NCI-H1930 (cell line): ENCODE data around the gene ARL15.

ENCODE experiments used
- DNase-seq, 2 experiments: peaks; one replicate each; lab custom pipeline; 2025; lab: John Stamatoyannopoulos, UW

ARL15 gene

GRCh38 chr5:54313311-54314270 is 3.2 kb upstream of the ARL15 start:
- no peak for DNase-seq

- no peak for DNase-seq
Measured at GRCh38 chr5:54312499-54312898, 2.1 kb upstream of the ARL15 start.

- DNase-seq: no peak
Measured at GRCh38 chr5:54311176-54311677, 854 bp upstream of the ARL15 start.

GRCh38 chr5:54309691-54310432 is 511 bp downstream of the ARL15 start:
- no peak for DNase-seq

- no peak for DNase-seq
Measured at GRCh38 chr5:54309276-54309675, 1.1 kb downstream of the ARL15 start.

GRCh38 chr5:54307583-54307982 is 2.8 kb downstream of the ARL15 start:
- no peak for DNase-seq

- DNase-seq: no peak
Measured at GRCh38 chr5:54306893-54307292, 3.5 kb downstream of the ARL15 start.

- no peak for DNase-seq
Measured at GRCh38 chr5:54305737-54306136, 4.6 kb downstream of the ARL15 start.

GRCh38 chr5:54304040-54304439 is 6.3 kb downstream of the ARL15 start:
- DNase-seq: no peak

- DNase-seq: no peak
Measured at GRCh38 chr5:54302267-54302687, 8.1 kb downstream of the ARL15 start.

GRCh38 chr5:54301849-54302248 is 8.5 kb downstream of the ARL15 start:
- no peak for DNase-seq

- DNase-seq: no peak
Measured at GRCh38 chr5:54301220-54301619, 9.2 kb downstream of the ARL15 start.

GRCh38 chr5:54298947-54299346 is 11.4 kb downstream of the ARL15 start:
- DNase-seq: no peak

- DNase-seq: no peak
Measured at GRCh38 chr5:54296386-54296785, 14.0 kb downstream of the ARL15 start.

- DNase-seq: no peak
Measured at GRCh38 chr5:54295651-54296276, 14.6 kb downstream of the ARL15 start.

- DNase-seq: no peak
Measured at GRCh38 chr5:54294097-54294667, 16.2 kb downstream of the ARL15 start.

GRCh38 chr5:54292866-54293265 is 17.5 kb downstream of the ARL15 start:
- no peak for DNase-seq

- no peak for DNase-seq
Measured at GRCh38 chr5:54291498-54291897, 18.9 kb downstream of the ARL15 start.

- DNase-seq: no peak
Measured at GRCh38 chr5:54289769-54290168, 20.6 kb downstream of the ARL15 start.

- no peak for DNase-seq
Measured at GRCh38 chr5:54288568-54289217, 21.7 kb downstream of the ARL15 start.

- DNase-seq: no peak
Measured at GRCh38 chr5:54285686-54286085, 24.7 kb downstream of the ARL15 start.

- DNase-seq: no peak
Measured at GRCh38 chr5:54284586-54284985, 25.8 kb downstream of the ARL15 start.
